HG02678 (cell line): ENCODE data around the gene H1-8.

Source experiments
- ATAC-seq: cut with Tn5 transposase; IDR thresholded peaks from one replicate; pipeline ENCODE4 v1.9.1; 2021; ENCODE audit warnings: mild to moderate bottlenecking, moderate library complexity; ENCODE audit not compliant: unreplicated experiment

H1-8 gene

DNA sequence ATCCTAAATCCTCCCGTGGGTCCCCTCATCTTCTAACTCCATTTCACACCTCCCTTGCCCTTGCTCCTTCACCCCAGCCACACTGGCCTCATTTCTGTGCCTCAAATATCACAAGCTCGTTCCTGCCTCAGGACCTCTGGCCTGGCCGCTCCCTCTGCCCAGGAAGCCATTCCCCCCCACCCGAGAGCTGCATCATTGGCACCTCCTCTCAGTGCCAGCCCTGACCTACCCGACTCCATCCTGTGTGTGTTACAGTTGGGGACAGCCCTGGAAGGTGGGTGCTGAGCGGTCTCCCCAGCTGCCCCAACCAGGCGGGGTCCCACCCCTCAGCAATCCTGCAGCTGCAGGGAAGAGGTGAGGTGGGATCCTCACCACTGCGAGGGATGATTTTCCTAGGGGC lies 49.0 kb downstream of the H1-8 start:
- ATAC-seq, result no peak

DNA sequence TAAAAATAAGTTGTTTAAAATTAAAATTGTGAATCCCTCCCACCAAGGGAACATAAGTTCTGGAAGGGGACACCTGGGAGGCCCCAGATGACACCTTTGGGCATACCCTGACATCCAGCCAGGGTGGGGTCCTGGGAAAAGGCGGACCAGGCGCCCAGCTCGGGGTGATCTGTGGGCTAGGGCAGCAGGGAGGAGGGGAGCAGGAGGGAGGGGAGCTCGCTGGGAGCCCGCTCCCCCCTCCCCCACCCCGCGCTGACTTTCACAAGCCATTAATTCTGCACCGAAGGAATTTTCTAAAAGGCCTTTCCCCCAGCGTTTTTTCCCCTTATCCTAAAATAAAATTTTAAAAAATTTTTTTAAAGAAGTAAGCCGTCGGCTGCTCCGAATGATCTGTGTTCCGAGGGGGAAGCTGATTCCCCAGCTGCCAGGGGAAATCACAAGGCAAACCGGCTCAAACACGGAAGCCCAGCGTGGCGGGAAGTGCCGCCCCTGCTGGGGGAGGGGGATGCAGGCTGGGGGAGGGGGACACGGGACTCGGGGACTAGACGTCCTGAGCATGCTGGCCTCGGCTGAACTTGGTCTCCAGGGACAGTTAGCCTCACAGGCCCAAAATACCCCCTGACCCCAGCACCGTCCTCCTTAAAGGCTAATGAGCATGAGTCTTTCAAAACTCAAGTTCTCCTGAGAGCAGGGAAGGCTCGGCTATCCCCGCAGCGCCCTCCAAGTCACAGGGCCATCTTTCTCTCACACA lies 49.6 kb downstream of the H1-8 start:
- ATAC-seq, result no peak

DNA sequence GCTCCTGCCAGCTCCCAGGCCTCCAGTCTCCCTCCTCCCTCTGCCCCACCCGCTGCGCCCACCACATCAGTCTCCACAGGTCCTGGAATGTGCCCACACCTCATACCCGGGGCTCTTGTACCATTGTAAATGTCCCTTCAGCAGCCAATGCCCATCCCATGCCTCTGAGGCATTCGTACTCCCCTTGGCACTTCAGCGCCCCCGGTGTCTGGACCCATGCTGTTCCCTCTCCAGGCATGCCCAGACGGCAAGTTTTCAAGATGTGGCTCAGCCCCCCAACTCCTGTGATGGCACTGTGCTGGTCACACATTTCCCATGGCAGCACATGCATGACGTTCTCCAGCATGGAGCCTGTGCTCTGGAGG lies 50.2 kb downstream of the H1-8 start:
- ATAC-seq, result no peak

DNA sequence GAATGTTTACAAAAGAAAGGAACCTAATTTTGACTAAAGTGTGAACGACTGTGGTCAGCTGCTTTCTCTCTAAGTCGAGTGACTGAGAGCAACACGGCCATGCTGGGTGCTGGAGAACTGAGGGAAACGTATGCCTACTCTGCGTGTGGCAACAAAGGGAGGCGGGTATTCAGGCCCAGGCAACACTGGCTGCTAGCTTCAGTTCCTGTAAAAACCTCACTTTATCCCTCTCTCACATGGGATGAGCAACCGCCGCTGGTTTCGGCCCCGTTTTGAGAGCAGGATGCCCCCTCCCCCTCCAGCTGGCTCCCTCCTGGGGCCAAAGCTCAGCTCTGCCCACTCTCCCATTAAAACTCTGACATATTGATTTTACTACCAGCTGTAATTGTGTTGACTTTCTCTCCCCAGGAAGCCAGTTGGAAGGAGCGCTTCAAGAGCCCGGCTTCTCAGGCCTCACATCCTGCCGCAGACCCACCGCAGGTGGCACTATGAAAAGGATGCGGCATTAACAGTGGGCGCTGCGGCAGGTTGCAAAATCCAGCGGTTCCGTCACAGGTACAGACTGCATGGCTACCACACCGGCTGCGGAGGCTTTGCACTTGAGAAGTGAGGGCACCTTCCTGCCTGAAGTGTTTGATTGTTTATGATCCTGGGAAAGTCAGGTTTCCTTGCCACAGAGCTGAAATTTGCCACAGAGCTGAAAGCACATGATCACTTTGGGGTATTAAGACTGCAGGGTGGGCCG lies 50.8 kb downstream of the H1-8 start:
- ATAC-seq, result peak; percentile 56

DNA sequence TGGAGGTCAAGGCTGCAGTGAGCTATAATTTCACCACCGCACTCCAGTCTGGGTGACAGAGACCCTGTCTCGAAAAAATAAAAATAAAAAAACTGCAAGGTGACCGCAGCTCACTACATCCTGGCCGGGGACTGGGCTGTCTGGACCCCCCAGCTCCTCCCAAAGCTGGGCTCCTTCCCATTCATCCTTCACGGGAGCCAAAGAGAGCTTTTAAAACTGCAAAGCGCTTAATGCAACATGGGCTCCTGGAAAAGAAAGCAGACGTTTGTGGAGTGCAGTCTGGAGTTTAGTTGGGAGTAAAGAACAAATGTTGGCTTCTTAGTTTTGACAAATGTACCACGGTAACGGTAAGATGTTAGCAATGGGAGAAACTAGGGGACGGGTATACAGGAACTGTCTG lies 51.4 kb downstream of the H1-8 start:
- no peak for ATAC-seq

DNA sequence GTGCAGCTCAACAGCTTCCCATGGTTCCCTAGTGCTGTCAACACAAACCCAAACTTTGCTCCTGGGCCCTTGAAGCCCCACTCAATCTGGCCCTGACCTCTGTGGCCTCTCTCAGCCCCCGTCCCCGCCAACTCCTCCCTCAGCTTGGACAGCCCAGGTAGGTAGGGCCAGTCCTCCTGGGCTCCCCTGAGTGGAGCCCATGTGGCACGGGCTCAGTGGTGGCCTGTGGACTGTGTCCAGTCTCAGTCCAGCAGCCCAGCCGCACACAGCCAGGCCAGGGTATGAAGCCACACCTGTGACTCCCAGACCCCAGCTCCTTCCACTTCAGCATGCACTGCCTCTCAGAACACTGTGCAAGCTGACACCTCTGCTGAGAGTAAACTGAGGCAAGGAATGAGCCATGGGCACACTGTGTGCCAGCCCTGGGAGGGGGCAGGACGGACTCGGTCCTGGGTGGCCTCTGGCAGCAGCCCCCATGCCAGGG lies 52.0 kb downstream of the H1-8 start:
- no peak for ATAC-seq

DNA sequence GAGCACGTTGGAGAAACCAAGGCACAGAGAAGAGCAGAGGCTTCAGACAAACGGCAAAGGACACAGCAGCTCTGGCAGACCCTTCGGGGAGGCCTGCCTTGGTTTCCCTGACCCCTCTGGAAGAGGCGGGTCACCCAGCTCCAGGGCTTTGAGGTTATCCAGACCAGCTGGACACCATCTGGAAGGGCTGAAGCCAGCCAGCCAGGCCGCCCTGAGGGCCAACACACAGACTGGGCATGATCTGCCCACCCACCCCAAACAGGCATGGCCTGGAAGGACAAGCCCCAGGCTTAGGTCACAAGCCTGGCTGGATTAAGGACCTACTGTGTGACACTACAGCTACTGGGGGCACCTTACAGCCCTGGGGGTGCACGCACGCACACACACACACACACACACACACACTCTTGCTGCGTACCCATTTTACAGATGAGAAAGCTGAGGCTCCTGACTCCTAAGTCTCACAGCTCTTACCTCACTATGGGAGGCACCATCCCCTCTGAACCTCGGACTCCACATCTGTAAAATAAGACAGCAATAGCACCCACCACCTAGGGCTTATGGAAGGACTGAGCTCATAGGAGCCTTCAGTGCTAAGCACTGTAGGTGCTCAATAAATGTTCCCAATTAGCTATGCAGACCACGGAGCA lies 52.7 kb downstream of the H1-8 start:
- ATAC-seq, result no peak

DNA sequence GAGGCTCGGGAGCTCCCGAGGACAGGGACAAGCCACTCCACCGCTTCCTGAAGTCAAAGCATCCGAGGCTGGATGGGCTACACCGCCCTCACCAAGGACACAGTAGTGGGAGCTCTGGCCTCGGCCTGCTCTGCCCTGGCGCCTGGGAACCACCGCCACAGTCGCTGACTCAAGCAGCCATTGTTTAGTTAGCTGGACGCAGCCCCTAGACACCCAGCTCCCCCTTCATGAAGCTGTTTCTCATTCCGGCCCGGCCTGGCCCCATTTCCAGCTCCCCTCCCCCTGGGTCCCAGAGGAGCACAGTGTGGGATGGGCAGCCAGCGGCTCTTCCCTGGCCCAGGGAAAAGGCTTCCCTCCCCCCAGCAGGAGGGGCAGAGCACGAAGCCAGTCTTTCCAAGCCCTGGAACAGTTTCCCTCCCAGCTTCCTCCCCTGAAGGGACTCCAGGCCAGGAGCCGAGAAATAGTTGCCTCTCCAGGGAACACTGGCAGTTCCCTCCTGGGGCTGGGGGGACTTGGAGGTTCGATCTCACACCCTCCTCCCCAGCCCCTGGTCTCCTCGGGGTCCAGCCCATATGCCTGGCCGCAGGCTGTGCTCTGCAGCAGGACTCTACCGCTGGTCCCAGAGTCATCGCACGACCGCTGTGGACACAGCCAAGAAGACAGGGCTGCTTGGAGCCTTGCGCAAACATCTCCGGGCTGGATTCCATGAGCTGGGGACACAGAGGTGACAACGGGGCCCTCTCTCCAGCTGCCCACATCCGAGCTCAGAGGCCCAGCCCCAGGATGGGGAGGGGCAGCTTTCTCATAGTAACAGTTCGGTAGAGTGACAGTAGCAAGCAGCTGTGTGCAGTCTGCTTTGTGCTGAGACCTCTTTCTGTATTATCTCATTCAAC lies 53.5 kb downstream of the H1-8 start:
- no peak for ATAC-seq

DNA sequence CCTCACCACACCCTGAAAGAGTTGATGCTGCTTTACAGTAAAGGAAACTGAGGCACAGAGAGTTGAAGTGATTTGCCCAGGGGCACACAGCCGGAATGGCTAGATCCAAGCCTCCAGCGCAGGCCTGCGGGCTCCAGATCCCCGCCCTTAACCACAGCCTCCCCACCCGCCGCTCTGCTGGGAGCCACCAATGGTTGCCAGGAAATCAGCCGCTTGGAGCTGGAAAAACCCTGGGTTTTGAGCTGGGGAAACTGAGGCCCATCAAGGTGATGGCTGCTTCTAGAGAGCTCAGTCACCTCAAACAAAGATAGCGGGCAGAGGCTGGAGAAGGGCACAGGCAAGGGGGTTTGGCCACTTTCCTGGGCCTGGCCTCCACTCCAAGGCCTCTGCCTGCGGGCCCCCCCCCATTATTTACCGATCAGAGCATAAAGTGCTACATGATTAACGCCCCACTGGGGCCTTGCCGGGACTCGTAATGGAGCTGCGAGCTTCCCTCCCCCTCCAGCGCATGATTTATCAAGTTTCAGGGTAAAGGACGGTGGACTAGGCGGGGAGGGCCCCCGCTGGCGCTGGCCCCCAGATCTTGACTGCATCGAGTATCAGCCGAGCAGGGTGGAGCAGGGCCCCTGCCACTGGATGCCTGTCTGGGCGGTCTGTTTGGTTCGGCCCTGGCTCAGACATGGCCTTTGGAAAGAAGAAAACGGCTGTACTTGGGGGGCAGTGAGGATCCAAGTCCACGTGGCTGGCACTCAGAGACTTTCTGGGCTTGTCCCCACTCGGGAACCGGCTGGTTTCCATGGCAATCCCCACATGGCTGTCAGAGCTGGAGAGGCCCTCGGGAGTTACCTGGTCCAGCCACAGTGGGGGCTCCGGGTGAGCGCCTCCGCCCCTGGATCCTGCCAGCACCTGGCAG lies 54.4 kb downstream of the H1-8 start:
- ATAC-seq, result no peak

DNA sequence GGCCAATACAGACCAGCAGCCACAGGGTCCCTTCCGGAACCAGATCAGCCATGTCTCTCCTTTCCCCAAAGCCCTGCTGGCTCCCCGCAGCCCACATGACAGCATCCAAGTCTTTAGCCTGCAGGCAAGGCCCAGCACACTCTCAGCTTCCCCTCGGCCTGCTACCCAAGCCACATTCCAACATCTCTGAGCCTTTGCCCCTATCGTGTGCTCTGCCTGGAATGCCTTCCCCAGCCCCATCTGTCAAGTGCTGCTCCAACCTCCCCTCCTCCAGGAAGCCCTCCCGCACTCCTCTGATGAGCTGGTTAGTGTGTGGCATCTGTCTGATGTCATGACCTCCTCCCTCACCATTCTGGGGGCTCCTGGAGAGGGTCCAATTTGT lies 55.0 kb downstream of the H1-8 start:
- no peak for ATAC-seq

DNA sequence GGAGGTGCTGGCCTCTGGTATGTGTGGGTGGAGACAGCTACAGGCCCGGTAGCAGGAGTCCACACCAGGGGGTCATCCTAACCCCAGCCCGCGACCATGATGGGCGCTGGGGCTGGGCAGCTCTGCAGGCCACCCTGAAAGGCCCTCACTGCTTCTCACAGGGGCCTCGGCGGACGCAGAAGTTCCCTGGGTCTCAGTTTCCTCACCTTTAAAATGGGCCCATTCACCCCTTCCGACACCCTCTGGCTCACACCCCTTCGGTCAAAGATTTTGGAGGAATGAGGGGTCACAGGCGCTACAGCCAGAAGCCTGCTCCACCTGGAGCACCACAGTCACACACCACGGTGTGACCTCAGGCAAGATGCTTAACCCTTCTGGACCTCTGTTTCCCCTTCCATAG lies 55.5 kb downstream of the H1-8 start:
- no peak for ATAC-seq

DNA sequence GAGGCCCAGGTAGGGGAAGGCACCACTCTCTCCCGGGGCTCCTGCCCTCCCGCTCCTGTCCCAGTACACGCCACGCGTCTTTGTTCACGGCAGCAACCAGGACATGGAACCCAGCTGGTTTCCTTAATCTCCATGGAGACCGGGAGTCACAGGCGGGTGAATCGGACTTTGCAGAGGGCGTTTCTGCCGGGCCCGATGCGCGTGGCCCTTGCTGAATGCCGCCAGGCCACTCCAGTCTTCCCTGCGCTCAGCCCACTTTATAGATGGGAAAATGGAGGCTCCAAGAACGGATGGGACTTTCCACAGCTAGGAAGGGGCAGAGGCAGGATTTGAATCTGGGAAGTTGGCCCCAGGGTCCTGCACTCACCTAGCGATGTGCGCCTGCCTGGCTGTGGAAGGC lies 56.1 kb downstream of the H1-8 start:
- no peak for ATAC-seq

DNA sequence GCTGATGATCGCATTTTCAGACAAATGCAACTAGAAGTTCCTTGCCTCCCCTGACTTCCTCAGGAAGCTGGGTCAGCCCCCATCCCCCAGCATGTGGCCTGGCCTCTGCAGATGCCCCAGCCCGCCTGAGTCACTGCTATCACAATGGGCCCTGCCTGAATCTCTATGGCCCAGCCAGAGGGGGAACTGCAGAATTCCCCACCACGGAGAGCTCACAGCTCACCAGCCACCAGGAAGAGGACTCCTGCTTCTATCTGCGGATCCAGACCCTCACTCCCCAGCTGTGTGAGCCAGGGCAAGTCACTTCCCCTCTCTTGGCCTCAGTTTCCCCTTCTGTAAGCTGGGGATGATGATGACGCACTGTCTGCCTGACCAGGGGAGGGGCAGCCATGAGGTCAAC lies 56.6 kb downstream of the H1-8 start:
- no peak for ATAC-seq

DNA sequence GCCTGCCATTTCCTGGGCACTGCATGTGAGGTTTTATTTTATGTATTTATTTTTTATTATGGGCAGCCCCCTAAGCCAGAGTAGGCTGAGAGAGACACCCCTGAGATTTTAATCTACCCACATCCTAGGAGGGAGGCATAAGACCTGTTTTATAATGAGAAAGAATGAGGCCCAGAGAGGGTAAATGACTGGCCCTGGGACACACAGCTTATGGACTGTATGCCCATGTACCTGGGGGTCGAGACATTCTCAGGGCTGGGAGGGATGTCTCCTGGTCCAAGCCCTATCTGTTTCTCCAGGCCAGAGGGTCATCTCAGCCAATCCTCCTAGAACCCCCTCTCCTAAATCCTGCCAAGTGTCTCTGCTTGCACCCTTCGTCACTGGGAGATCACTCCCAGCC lies 57.4 kb downstream of the H1-8 start:
- ATAC-seq, result no peak
